NCI-H1092 (cell line): ENCODE measurements around the gene NKRF.
A peak's percentile ranks its signal among the peaks of the same experiment; 100 is the strongest.
"Not testable (repeated sequence)": the region's sequence is repeated elsewhere in the genome, so short reads cannot be mapped to it uniquely, and the experiment has no call there.

Experiments
- DNase-seq: peaks from one replicate; lab custom pipeline; 2025; lab: John Stamatoyannopoulos, UW

Gene NKRF

DNA sequence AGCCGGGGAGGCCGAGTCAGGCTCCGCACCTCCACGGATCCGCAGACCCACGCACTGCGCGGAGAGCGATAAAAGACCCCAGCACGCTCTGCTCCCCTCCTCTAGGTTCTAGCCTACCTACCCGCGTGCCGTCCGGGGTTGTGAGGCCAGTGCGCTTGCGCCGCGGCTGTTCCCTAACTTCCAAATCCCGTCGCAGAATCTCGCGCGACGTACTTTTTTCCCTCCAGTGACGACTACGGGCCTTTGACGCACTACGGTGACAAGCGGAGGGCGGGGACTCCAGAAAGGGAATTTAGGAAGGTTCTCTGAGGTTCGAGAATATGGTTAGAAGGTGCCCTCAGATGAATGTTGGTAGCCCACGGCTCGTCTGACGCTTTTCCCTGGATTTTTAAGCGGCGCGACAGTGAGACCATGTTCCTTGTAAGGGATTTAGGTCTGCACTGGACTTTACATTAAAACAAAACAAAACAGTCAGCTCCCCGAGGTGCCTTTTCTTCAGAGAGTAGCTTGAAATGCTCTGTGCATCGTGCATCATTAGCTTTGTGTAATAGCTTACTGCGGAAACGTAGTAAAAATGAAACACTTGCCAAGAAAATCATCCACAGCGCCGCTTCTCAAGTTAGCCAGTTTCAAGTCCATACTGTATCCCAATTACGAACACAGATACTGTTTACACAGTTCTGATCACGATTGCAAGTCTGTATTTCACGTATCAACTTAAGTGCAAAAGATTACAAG is at the start of gene NKRF:
Gene NKRF (minus strand): TSS at position 145 of the 738 bp plus-strand sequence.
- peak; percentile 92 for DNase-seq

DNA sequence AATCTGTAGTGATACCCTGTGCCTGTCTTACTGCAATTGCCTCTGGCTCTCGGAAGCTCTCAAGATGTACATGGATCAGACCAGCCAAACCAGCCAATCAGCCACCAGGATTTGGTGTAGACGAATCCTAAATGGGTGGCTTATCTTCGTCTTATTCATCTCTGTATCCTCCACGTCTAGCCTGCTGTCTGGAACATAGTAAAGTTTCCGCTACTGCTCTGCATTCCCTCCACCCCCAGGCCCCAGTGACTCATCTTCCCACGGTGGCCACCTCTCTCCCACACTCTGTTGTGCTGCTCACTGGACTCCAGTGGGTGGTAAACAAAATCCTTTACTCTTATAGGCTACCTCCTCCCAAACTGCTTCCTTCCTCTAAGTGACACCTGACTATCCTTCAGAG is 48.9 kb upstream of the NKRF start:
- no peak for DNase-seq

GRCh38 chrX:119654112-119654531 is 47.9 kb upstream of the NKRF start:
- DNase-seq: no peak

DNA sequence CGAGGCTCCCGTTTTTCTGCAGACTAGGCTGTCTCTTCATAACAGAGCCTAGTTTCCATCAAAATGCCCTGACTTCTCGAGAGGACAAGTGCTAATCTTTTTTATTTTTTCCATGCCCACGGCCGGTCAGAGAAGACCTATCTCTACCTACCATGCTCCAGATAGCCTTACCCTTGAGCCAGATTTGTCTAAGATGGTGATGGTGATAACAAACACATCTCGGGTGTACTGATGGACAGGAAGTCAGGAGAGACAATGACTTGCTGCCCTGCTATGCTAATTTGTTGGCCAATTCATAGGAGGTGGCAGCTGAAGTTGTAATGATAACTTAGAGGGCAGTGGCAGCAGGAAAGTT is 42.2 kb upstream of the NKRF start:
- no peak for DNase-seq

- DNase-seq: no peak
These were observed 41.6 kb upstream of the NKRF start for GRCh38 chrX:119647552-119648420.

DNA sequence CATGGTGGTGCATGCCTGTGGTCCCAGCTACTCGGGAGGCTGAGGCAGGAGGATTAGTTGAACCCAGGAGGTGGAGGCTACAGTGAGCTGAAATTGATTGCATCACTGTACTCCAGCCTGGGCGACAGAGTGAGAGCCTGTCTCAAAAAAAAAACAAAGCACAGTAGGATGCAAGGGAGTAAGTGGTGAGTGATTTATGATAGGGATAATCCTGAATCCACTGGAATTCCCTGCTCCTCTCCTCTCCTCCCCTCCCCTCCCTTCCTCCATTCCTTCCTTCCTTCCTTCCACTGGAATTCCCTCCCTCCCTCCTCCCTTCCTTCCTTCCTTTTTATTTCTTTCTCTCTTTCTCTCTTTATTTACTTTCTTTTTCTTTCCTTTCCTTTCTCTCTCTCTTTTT is 40.9 kb upstream of the NKRF start:
- no peak for DNase-seq

DNA sequence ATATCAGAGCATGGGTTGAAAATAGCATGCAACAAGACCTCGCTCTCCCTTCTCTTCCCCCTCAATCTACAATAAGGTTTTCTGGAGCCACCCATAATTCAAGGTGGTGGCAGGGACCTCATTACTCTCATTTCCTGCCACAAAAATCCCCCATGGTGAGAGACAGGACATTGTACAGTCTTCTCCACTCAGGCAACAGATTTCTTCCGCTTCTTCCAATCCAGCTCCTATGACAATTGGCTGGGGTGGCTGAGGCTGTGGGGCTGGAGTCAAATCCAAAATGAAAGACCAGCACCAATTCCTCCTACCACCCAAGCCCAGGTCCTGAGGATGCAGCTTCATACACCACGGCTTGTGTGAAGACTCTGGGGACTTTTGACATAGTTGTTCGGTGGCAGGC is 40.3 kb upstream of the NKRF start:
- no peak for DNase-seq

GRCh38 chrX:119643696-119644095 is 37.5 kb upstream of the NKRF start:
- no peak for DNase-seq

DNA sequence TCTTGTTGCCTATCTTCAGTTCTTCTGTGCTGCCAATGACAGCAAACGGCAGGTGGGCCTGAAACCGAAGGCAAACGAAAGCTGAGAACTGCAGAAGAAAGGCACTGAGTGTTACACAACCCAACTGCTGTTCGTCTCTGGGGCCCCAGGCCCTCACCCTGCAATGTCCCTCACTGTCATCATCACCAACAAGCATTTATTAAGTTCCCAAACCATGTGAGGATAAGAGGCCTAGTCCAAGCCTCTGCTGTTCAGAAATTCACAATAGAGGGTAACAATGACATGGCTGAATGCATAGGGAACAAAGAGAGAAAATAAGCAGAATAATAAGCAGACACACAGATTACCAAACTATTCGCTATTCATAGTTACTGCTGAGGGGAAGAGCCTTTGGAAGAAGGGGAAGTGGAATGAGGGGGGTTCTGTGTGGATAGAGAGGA is 34.5 kb upstream of the NKRF start:
- no peak for DNase-seq

DNA sequence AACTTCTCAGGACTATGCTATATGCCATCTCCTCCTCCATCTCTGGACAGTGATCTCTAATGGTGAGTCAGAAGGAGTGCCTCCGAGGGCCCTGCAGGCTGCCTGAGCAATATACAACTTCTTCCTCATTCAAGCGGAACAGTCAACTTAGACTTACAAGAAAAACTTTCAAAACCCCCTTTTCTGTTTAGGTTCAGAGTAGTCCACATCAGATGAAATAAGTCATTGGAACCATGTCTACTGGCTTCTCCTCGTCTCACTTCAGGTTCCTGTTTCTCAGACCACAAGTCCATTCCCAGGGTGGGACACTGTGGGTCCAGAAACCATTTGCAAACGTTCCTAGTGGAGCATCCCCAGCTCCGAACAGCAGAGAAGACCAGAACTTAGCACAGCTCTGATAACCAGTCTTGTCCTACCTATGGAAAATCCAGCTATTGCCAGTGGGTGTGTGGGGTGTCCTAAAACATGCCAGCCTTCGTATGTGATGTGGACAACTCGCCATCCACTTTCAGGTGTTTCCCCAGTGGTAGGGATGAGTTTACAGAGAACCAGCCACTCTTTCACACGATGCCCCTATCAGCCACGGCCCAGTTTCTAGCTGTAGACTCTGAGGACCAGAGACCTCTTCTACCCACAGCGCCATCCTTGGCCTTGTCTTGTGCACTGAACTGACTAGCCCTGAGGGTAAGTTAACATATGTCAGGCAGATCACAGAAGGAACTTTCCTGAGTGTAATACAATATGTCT is 32.7 kb upstream of the NKRF start:
- no peak for DNase-seq

DNA sequence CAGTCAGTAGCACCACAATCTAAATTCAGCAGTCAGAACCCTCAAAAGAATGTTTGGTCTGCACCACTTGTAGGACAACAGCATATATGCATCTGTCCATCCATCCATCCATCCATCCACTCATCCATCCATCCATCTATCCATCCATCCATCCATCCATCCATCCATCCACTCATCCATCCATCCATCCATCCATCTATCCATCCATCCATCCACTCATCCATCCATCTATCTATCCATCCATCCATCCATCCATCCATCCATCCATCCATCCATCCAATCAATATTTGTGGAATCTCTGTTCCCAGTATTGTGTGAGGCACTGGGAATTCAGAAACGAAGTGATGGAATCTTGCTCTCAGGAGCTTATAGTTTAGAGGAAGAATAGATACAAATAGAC is 31.2 kb upstream of the NKRF start:
- not testable (repeated sequence) for DNase-seq

- DNase-seq: no peak
These were observed 30.2 kb upstream of the NKRF start for GRCh38 chrX:119636419-119636818.

- no peak for DNase-seq
These were observed 29.6 kb upstream of the NKRF start for GRCh38 chrX:119635799-119636198.

GRCh38 chrX:119635179-119635578 is 29.0 kb upstream of the NKRF start:
- no peak for DNase-seq

GRCh38 chrX:119625843-119626242 is 19.6 kb upstream of the NKRF start:
- no peak for DNase-seq

DNA sequence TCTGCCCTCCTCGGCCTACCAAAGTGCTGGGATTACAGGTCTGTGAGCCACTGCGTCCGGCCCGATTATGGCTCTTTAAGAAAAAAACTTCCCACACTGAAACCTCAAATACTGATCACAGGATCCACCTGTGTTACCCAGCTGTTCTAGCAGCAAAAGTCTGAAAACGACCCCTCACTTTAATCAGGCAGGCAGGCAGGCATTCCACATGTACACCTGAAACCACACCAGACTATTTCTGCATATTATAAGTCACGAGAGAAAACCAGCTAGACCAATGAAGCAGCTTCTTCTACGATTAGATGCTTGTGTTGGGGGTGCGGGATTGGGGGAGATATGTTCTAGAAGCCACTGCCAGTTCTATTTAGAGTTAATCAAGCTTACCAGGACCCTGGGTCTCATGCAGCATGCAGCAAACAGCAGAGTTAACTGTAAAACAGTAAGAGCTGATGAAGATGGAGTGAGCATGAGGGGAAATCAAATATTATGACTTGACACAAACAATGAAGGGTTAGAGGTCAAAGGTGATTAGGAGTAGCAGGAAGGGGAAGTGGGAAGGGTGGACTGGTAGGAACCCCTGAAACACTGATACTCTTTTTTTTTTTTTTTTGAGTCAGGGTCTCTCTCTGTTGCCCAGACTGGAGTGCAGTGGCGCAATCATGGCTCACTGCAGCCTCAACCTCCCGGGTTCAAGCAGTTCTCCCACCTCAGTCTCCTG is 18.9 kb upstream of the NKRF start:
- no peak for DNase-seq

GRCh38 chrX:119624417-119624816 is 18.2 kb upstream of the NKRF start:
- no peak for DNase-seq

GRCh38 chrX:119622356-119623232 is 16.4 kb upstream of the NKRF start:
- peak; percentile 35 for DNase-seq

DNA sequence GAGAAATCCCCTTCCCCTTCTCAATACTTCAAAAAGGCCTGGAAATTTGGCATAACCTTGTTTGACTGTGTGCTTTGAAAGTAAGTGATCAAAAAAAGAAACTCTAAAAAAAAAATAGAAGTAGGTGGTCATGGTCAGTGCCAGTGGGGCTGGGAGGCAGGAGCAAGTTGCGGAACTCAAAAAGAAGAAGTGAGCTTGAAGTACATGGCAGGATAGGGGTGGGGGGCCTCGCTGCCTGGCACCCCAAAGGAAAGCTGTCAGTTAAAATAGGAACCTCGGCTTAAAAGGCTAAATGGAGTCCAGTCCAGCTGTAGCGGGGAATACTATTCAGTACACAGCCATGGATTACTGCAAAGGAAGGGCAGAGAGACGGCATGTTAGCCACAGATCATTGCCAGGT is 12.2 kb upstream of the NKRF start:
- DNase-seq: no peak

DNA sequence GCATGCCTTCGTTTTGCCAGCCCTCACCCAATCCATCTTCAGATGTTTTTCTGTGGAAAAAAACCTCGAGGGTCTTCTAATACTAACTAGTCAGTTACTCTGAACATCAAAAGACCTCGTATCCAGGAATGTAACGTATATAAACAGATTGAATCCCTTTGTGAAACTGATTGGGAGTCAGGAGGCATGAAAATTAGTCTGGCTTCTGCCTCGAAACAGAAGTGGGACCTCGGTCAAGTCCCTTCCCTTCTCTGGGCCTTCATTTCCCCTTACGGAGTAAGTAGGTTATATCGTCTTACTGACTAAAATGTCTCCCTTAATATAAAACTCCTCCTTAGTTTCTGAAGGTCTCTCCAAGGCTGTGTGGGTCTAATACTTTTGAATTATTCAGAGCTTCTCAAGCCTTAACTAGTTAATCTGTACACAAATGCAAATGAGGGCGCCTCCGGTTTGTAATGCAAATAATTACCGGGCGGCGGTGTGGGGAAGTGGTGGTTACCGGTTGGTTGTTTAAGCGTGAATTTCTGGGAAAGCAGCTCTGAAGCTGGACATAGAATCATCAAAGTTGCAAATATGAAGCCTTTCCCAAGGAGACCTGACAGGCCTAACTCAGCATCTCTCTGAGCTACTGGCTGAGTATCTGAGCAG is 11.4 kb upstream of the NKRF start:
- DNase-seq: no peak
